Stimulated activated CD4-positive, alpha-beta T cell treated with anti-CD3 and anti-CD28 coated beads, Interleukin-12 subunit alpha, Interleukin-12 subunit beta, amount 100 ng/mL, for 4 hours (primary cell): ENCODE results near the gene ZNF423.

Experiments
- DNase-seq: peaks from one replicate; pipeline ENCODE4 v3.0.0-alpha.2; 2020

The ZNF423 gene

DNA sequence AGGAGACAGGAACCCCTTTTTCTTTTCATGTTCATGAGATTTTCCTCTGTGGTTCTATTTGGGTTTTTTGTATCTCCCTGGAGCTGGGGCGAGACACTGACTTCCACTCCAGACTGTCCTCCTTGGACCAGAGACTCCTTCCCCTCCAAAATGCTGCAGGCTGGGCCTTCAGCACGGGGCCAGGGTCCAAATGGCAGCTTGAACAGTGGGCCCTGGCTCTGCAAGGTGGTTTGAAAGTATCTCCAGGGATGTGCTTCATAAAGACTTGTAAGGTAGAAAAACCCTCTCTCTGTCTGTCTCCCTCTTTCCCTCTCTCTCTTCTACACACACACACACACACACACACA is 236.1 kb downstream of the ZNF423 start:
- DNase-seq = no peak

DNA sequence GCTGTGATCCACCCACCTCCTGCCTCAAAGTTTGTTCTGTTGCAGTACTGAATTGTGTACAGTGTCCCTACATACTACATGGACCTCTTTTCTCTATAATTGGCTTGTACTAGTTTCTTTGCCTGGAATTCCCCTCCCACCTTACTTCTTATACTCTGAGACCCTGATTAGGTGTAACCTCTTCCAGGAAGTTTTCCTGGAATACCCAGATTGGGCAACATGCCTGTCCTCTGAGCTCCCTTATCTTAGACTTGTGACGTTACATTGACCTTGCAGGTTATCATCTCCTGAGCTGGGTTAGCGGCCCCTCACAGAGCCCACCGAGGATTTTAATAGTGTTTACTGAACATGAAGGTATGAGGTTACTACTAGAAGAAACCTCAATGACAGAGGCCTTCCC is 237.0 kb downstream of the ZNF423 start:
- DNase-seq = no peak

DNA sequence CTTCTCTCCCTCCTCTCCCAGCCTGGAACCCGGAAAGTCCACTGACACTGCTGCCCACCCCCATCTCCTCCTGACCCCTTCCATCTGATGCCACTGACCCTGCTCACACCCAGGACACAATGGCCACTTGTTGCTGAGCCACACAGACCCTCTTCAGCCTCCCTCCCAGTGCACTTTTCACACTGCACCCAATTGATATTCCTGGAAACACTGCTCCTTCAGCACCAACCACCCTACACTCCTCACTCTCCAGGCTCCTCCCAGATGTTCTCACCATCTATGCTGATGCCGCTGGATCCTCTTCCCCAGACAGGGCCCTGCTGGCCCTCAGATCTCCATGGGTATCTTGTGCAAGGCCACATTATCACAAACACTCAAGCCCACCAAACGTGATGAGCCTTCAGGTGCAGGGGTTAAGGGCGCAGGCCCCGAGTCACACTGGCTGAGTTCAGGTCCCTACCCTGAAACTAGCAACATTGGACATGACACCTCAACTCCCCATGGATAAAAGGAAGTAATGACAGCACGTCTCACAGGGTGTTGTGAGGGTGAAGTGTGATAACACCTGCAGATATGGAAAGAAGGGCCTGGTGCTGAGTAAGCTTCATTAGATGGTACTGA is 238.1 kb downstream of the ZNF423 start:
- DNase-seq = no peak

DNA sequence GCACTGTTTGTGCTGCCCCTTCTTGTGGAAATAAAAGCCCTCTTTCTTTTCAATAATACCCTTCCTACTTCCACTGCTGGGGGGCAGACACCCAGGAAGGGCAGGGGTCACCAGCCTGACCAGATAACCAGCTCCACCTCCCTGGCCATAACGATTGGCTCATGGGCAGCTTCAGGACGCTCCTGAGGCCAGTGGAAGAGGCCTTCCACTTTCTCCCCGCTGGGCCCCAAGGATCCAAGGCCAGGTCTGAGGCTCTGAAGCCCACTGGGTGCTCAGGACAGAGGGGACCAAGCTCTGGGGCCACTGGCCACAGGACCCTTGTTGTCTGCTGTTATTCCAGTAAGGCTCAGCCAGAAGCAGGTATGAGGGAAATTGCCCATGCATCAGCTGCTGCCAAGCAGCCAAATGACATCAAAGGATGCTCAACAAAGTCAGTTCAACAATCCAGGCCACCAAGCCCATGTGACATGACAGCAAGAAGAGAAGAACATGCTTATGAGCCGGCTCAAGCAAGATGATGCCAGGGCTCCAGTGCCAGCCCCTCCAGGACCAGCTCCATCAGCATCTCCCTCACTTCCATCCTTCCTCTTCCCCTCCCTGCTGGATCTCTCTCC is 238.8 kb downstream of the ZNF423 start:
- DNase-seq = no peak

DNA sequence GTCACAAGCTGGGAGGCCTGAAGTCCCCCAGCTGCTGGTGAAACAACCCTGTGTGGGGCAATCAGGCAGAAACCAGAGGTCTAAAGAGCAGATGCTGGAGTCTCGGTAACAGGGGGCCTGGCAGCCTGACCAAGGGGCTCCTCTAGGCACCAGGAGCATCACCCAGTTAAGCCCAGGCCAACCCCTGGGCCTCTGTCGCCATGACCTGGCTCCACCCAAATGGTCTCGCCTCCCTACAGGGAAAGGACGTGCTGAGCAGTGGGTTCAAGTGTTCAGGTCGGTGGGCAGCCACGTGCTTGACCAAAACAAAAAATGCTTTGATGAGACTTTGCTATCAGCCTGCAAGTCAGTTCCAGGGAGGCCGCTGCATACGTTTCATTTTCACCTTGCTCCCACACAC is 240.3 kb downstream of the ZNF423 start:
- no peak for DNase-seq

DNA sequence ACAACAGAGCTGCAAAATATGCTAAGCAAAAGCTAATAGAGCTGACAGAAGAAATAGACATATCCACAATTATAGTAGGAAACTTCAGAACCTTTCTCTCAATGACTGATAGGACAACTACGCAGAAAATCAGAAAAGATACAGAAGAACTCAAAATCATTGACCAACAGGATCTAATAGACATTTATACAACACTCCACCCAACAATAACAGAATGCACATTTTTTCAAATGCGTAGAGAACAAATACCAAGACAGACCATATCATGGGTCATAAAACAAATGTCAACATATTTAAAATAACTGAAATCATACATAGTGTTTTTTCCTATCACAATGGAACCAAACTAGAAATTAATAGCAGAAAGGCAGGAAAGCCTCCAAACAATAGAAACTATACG is 244.9 kb downstream of the ZNF423 start:
- no peak for DNase-seq

DNA sequence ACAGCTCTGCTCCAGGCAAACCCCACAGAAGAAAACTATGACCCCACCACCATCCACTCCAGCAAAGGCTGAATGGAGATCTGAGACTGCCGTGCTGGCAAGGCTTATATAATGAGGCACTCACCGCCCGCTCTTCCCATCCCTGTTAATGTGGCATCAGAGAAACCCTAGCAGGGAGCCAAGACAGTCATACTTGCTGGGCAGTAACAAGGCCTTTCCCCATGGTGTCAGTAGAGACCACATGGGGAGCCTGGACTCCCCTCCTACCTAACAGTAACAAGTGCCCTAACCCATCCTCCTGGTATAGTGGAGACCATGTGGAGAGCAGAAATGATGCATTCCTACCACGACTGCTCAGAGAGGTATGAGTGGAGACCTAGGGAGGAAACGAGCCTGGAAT is 247.1 kb downstream of the ZNF423 start:
- DNase-seq = no peak

DNA sequence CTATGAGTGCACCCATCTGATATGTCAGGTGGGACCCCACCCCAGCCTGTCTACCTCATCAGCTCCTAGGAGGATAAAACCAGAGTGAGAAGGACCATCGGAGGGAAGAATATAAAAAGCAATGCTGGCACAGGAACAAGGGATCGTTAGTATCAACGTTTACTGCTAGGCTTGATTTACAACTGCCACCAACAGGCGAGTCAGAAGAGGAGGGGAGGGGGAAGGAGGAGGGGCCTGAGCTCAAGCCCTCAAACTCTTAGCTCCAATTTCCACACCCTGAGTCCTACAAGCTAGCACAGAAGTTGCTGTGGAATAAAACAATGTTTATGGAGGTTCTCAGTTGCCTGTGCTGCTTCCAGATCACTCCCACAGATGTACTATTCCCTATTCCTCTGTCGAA is 247.8 kb downstream of the ZNF423 start:
- DNase-seq = no peak

DNA sequence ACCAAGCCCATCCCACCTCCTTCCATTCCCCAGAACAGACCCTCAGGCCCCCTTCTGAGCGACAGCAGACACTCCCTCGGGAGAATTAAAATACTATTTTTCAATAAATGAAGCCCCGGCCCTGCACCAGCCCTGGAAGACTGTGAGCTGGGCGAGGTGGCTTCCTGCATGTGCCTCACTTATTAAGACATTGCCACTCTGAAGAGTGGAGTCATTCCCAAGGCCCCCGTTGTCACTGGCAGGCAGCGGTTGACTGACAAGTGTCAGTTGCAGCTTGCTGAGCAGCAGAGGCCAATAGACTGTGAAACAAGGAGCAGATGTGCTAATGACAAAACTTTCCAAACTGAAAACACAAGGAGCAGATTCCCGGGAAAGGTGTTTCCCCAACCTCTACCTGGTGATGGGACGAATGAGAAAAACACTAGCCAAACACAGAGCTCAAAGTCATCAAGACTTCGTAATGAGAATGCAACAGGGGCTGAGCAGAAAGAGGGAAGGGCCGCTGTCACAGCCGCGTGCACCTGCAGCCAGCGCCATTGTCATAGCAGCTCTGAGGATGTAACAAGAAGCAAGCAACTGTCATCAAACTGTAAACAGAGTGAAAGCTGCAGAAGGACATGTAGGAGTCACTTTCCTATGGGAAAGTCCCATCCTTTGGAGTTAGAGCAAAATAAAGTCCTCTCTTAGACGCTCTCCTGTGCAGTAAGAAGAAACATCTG is 250.2 kb downstream of the ZNF423 start:
- no peak for DNase-seq

DNA sequence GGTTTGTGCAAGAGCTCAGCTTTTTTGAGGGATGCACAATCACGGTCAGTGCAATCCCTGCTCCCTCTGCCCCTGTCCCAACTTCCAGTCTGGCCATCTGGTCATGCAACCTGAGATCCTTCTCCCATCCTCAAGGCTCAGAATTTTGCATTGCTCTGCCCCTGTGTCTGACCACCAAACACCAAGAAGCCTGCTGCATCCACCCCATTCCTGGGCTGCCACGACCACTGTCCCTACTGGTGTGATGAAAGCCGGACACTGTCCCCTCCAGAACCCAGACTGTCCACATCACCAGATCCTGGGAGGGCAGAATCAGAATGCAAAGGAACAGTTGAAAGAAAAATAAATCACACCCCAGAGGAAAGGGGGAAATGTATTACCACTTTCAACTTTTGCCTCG is 251.3 kb downstream of the ZNF423 start:
- DNase-seq = no peak

DNA sequence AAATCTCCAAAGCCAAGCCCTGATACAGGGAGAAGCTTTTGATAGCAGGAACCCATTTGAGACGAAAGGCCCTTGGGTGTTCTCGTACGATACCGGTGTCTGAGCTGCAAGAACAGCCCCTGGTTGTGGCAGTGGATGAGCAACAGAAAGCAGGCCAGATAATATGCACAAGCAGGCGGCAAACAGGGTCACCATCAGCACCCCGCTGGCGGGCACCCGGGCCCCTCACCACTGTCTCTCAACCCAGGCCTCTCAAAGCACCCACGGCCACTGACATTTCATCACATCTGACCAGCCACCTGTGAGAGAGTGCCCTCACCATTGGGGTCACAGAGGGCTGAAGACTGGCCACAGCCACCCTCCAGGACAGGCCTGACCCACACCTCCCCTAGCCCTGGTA is 252.0 kb downstream of the ZNF423 start:
- DNase-seq = no peak

DNA sequence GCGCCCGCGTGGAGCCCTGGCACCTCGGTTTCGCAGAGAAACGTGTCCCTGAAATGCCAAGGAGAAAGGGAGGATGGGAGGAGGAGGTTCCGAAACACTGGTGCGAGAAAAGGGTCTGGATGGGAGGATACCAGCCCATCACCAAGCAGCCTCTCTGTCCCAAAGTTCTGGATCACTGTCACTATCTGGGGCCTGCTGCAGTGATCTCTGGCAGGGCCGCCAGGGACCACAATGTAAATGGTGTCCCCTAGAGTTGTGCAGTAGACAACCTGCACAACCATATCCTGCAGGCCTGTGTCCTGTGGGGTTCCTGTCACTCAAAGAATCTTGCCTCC is 253.0 kb downstream of the ZNF423 start:
- no peak for DNase-seq

DNA sequence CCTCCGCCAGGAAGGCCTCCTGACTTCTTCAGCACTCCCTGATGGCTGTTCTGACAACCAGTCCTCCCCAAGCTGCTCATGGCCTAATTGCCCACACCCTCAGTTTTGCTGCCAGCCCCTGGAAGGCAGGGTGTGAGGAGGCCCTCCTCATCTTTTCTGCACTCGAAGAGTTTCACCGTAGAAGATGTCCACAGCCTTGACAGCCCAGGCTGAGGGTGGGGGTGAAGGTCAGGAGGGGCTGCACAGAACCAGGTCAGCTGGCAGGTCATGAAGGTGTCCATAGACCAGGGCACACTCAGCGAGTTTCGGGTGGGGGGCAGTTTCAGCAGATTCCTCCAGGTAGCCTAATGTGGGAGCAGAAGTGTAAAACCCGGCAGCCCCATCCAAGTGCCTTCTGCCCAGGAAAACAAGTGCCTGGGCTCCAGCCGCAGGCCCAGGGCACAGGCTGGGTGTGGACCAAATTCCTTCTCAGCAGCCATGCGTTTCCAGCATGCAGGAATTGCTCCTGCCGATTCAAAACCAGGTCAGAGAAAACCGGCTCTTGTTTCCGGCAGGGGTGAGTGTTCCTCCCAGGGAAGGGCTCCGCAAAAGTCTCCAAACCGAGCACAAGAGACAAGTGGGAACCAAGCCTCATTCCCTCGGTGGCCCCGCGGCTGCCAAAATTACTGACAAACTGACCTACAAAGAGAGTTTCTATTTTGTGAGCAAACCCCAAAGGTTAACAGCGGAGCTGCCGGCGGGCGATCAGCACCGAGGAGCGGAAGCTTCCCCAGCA is 253.5 kb downstream of the ZNF423 start:
- DNase-seq = no peak

DNA sequence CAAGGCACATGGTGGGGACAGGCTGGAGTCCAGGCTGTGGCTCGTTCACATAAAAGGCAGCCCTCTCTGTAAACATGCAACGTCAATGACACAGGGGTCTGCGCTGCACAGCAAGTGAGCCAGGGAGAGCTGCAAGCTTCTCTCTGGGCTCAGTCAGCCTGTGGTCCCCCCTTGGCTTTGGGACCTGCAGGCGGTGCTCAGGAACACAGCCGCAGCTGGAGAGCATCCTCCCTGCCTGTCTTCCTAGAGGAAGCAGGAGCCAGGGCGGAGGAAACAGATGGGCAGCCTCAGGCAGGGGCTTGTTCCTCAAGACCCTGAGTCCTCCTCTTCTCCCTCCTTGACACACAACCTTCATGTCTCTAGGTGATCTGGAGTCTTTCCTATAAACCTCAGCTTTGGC is 254.3 kb downstream of the ZNF423 start:
- no peak for DNase-seq

DNA sequence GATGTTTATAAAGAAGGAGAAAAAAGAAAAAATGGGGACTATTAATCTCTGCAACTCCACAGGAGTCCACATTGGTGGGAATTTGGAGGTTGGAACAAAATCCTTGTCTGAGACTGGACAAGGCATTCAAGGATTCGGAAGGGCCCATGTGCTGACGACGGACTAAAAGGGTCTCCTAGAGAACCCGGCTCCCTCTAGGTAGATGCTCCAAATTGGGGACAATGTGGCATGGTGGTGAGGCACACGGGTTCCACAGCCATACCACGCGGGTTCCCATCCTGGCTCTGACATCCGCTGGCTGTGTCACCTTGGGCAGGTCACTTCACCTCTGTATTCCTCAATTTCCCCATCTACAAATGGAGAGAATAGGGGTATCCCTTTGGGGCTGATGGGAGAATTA is 254.9 kb downstream of the ZNF423 start:
- DNase-seq = no peak

DNA sequence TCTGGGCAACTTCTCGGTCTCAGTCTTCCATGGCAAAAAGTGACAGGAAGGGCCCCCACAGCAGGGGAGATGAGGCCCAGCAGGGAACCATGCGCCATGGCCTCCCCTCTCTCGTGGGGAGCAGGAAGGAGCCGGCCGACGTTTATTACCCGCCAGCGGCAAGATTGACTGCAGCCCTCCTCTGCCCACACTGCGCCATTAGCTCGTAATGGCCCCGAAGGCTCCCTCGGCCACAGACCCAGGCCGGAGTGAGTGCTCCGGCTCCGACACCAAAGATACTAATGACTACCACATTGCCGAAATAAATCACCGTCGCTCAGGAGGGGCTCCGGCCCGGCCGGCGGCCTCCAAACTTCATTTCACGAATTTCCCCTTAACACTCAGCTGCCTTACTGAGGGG is 255.4 kb downstream of the ZNF423 start:
- DNase-seq = no peak

DNA sequence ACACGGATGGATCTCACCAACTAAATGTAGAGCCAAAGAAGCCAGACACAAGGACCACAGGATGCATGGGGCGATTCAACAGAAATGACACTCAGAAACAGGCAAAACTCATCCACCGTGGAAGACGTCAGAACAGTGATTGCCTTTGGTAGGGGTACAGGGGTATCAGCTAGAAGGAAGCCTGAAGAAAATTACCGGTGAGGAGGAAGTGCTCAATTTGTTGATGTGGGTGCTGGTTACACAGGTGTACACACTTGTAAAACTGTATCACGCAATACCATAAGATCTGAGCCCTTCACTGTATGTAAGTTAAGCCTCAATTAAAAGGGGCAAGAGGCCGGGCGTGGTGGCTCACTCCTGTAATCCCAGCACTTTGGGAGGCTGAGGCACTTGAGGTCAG is 256.2 kb downstream of the ZNF423 start:
- no peak for DNase-seq

DNA sequence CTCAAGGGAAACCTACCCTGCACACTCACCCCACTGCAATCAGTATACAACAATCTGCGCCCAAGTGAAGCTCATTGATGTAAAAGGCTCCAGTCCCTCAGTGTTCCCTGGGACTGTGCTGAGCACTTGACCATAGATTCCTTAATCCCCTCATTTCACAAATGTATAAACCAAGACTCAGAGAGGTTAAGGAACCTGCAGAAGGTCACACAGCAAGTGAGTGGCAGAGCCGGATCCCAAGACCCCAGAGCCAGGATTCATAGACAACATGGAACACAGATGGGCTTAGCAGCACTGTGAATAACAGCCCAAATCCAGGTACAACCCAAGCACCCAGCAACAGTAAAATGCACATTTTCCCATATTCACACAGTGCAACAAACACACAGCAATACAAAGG is 256.6 kb downstream of the ZNF423 start:
- no peak for DNase-seq

DNA sequence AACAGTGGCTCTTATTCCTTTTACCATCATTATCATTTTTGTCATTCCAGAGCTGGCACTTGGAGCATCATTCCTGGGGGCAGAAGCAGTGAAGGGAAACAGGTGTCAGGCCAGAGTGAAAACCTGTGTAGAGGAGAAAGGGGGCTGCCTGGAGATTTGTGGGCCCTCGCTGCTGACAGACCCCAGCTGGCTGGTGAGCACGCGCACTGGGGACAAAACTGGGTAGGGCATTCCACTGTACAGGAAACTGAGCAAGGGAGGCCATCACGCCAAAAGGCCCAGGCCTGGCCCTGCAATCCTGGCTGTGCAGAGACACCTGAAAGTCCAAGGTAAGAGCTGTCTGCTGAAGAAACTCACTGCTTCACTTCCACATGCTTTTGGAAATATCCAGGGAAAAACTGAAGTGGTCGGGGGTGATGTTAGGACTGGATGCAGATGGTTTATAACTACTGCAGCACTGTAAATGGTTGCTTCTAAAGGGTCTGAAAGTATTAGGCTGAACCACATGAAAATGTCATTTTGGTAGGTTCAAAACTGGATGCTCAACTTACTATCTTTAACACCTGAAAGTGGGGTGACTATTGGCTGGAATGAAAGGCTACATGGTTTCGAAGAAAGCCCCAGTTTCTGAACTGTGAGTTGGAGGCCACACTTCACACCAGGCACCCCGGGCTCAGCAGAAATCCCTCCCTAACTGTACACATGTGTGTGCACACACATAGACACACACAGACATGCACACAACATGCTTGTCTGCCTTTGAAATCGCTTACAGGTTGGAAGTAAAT is 257.3 kb downstream of the ZNF423 start:
- no peak for DNase-seq

DNA sequence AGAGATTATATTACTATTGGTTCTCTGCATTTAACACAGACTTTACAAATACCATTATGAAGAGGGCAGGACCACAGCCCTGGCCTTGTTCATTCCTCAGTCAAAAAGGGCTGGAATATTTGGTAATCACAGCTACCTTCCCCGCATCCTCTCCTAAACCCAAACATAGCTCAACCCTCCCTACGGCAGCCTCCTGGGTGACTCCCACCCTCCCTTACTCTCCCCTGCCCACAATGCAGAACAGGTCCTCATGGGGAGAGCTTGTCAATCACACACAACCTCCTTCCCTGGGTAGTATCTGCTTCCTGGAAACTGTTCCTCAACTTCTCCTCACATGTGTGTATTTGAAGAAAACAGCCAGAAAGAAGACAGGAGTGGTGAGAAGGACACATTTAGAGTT is 258.1 kb downstream of the ZNF423 start:
- no peak for DNase-seq

DNA sequence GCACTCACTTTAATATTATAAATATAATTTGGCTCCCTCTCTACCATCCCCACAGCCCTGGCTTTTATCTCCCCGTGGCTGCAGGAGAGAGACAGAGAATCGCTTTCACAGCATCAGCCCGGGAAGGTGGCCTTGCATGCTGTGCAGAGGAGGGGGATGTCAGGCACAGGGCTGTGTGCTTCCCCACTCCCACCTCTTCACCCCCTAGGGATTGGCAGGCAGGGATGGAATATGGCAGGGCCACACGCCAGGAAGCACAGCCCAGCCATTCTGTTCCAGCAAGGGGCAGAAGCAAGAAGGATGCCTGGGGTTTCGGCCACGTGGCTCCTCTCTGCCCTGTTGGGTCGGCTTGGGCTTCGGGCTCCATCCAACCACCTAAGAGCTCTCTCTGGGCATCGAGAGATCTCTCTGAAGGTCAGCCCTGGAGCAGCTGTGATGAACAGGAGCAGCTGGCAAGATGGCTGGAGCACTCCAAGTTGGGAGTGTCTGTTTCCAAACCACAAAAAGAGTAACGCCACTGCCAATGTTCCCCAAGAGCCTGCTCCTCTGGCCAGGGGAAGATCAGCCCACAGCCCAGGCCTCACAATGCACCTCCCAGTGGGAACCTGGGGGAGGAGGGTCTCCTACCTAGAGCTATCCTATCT is 259.1 kb downstream of the ZNF423 start:
- DNase-seq = no peak

DNA sequence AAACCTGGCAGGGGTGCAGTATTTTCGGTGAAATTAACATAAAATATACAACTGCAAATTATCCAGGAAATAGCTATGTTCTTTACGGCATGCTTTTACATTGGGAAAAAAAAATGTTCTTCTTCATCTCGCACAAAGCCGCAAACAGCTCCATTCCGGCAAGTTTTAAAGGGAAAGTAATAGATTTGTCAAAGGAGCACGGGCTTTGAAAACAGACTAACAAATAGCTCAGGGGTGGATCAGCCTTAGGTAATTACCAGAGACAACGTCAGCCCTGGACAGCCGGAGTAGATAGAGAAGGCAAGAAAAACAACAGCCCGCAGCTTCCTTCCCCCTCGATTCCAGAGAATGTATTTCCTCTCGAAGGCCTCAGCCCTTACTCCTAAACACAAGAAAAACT is 259.8 kb downstream of the ZNF423 start:
- no peak for DNase-seq
